Urinary bladder (tissue), 4 donors: ENCODE results near the gene LARGE1. TPM values are rescaled to one million over a fixed set of nuclear protein-coding genes. Genes with fewer than 3 reads are reported as not detected.

ENCODE experiments used
- DNase-seq: peaks from one replicate; pipeline ENCODE4 v3.0.0-alpha.2; 2015; ENCODE audit errors: extremely low spot score
- H3K27ac ChIP-seq: one replicate; pipeline ENCODE4 v1.5.1; 2013; ENCODE audit warnings: low read depth, mild to moderate bottlenecking, moderate library complexity
- H3K36me3 ChIP-seq: one replicate; pipeline ENCODE4 v1.6.1; 2013; ENCODE audit warnings: mild to moderate bottlenecking, moderate library complexity; ENCODE audit not compliant: insufficient read depth
- H3K4me1 ChIP-seq: one replicate; pipeline ENCODE4 v1.6.1; 2013; ENCODE audit warnings: mild to moderate bottlenecking, moderate library complexity; ENCODE audit not compliant: insufficient read depth
- H3K4me3 ChIP-seq: one replicate; pipeline ENCODE4 v1.5.1; 2013; ENCODE audit warnings: low read depth, low read length
- WGBS: extraction: QIAGEN DNeasy Blood & Tissue Kit; methylation state at CpG from one replicate; pipeline ENCODE4 v1.1.7; 2013; 5-methylcytosine and 5-hydroxymethylcytosine counted together
- polyA plus RNA-seq: library from polyadenylated mRNA; stranded (reverse); fragments of 200-250 nt; gene quantifications from one replicate; pipeline ENCODE4 v1.2.3, GENCODE V29; 2013
- total RNA-seq: library from RNA; depleted of rRNA; stranded (reverse); fragments of >200 nt; gene quantifications from one replicate; pipeline ENCODE4 v1.2.3, GENCODE V29; 2014
- donor health status: healthy with polysubstance abuse.
- donor health status: healthy.

The LARGE1 gene
- total and polyA plus RNA-seq, 2 donors = 27.9 to 34.5 TPM

GRCh38 chr22:33589297-33589696 lies 331.0 kb downstream of the LARGE1 start:
- Histone ChIP-seq H3K4me1 (no peaks in the 10 kb centered on the region), H3K36me3 (no peaks in the 10 kb centered on the region), H3K27ac (no peak overlapping the region), H3K4me3 (no peak overlapping the region)
- no peak for DNase-seq

DNA sequence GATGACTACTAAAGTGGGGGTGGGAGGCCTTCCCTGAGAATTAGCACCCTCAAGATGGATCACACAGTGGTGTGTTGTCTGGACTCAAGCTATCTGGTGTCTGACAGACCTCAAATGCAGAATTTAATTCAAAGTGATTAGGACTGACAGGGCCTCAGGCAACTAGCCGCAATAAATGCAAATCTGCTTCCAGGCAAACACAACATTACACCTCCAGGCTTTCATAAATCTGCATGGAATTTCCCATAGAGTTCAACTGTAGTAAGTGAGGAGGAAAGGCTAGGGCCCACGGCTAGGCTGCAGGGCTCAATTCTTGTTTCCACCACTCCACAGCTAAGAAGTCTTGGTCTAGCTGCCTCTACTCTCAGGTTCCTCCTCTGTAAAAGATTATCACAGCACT lies 331.4 kb downstream of the LARGE1 start:
- Histone ChIP-seq H3K27ac (no peak overlapping the region), H3K4me3 (no peak overlapping the region), H3K4me1 (no peaks in the 10 kb centered on the region), H3K36me3 (no peaks in the 10 kb centered on the region)
- DNase-seq = no peak
- WGBS = 93% methylated on average over 2 of the region's 2 CpGs

DNA sequence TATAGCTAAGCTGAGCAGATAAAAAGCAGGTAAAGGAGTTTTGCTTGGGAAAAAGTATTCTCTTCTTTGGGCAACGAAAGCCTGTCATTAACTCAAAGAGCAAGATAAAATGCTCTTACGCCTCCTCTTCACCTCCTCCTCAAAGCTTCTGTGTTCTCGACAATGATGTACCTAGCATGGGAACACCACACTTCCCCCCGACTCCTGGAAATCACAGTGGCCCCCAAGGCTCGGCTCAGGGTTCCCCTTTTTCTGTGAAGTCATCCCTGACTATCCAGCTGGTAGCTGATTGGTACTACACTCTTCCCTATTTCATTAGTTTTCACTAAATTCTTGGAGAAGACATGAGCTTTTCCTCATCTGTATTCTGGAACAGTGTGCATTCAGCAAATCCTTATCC lies 336.1 kb downstream of the LARGE1 start:
- no peak overlapping the region for H3K4me3 ChIP-seq
- DNase-seq = no peak
- H3K36me3 ChIP-seq = no peaks in the 10 kb centered on the region
- no peaks in the 10 kb centered on the region for H3K4me1 ChIP-seq
- 95% methylated on average over 5 of the region's 5 CpGs for WGBS
- H3K27ac ChIP-seq = no peak overlapping the region

GRCh38 chr22:33582822-33583400 lies 337.4 kb downstream of the LARGE1 start:
- 93% methylated on average over 1 of the region's 1 CpG for WGBS
- DNase-seq = no peak
- Histone ChIP-seq H3K4me1 (no peaks in the 10 kb centered on the region), H3K36me3 (no peaks in the 10 kb centered on the region), H3K4me3 (no peak overlapping the region), H3K27ac (no peak overlapping the region)

DNA sequence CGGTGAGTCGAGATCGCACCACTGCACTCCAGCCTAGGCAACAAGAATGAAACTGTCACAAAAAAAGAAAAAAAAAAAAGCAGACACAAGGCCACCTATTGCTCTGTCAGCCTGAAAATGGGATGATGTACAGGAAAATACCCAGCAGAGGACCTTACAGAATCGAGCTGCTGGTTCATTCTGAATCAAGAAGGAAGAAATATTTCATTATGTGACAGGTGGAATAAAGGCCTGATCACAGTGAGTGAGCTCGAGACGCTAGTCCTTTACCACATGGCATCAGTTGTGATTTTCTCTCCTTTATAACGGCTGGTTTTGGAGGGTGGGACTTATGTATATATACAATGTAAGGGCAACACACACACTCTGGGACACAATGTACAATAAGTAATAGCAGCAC lies 340.0 kb downstream of the LARGE1 start:
- H3K36me3 ChIP-seq = no peaks in the 10 kb centered on the region
- H3K4me3 ChIP-seq = no peak overlapping the region
- no peak for DNase-seq
- H3K27ac ChIP-seq = no peak overlapping the region
- no peaks in the 10 kb centered on the region for H3K4me1 ChIP-seq
- 86% methylated on average over 7 of the region's 7 CpGs for WGBS

DNA sequence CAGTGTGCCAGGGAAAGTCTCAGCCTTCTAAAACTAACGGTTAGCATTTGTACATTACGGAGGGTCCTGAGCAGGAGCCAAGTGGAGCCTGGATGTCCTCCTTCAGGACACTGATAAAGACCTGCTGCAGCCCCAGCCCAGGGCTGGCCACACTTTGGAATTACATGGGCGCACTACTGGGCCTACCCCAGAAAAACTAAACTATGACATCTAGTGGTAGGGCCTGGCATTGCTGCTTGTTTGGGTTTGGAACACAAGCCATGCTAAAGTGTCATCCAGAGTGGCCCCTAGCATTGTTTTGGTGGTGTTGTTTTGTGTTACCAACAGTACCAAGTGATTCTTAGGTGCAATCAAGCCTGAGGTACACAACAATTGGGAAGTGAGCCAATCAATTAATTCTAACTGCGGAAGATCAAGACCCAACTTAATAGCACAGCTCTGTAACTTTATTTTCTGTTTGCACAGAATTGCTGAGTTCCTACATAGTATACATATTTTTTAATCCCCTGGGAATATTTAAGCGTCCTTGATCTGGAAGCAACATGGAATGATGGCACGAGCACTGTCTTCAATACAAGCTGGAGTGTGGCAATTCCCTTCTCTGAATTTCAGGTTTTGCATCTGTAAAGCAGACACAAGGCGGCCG lies 340.7 kb downstream of the LARGE1 start:
- Histone ChIP-seq H3K4me1 (no peaks in the 10 kb centered on the region), H3K4me3 (no peak overlapping the region), H3K27ac (no peak overlapping the region), H3K36me3 (no peaks in the 10 kb centered on the region)
- DNase-seq = no peak
- 58% methylated on average over 8 of the region's 8 CpGs for WGBS

DNA sequence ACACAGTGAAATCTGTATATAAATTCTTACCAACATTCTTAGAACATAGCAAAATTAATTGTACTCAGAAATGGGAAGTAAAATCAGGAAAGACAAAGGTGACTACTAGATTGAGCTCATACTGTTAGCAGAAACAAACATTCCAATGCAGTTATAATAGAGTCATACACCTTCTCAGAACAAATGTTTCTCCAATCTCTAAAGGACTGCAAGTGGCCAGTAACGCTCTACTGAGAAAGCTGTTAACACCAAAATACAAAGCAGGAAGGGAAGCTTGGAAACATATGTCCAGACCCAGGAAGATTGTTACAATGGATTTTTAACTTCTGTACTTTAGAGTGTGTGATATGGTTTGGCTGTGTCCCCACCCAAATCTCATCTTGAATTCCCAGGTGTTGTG lies 341.5 kb downstream of the LARGE1 start:
- H3K4me3 ChIP-seq = no peak overlapping the region
- 84% methylated on average over 1 of the region's 1 CpG for WGBS
- H3K4me1 ChIP-seq = no peaks in the 10 kb centered on the region
- H3K27ac ChIP-seq = no peak overlapping the region
- no peaks in the 10 kb centered on the region for H3K36me3 ChIP-seq
- DNase-seq = no peak

- WGBS = 37% methylated on average over 4 of the region's 4 CpGs
- H3K4me3 ChIP-seq = no peak overlapping the region
- no peaks in the 10 kb centered on the region for H3K36me3 ChIP-seq
- H3K27ac ChIP-seq = no peak overlapping the region
- no peak for DNase-seq
- no peaks in the 10 kb centered on the region for H3K4me1 ChIP-seq
Observed at GRCh38 chr22:33577862-33578411, 342.3 kb downstream of the LARGE1 start.

GRCh38 chr22:33576205-33576604 lies 344.1 kb downstream of the LARGE1 start:
- no peak overlapping the region for H3K4me3 ChIP-seq
- WGBS = 93% methylated on average over 3 of the region's 3 CpGs
- DNase-seq = no peak

GRCh38 chr22:33575771-33576170 lies 344.5 kb downstream of the LARGE1 start:
- DNase-seq = no peak
- 87% methylated on average over 7 of the region's 7 CpGs for WGBS
- Histone ChIP-seq H3K36me3 (no peaks in the 10 kb centered on the region), H3K4me1 (no peaks in the 10 kb centered on the region), H3K4me3 (no peak overlapping the region), H3K27ac (no peak overlapping the region)

More at GRCh38 chr22:33576205-33576604, 344.1 kb downstream of the LARGE1 start:
- Histone ChIP-seq H3K36me3 (no peaks in the 10 kb centered on the region), H3K4me1 (no peaks in the 10 kb centered on the region), H3K27ac (no peak overlapping the region)

DNA sequence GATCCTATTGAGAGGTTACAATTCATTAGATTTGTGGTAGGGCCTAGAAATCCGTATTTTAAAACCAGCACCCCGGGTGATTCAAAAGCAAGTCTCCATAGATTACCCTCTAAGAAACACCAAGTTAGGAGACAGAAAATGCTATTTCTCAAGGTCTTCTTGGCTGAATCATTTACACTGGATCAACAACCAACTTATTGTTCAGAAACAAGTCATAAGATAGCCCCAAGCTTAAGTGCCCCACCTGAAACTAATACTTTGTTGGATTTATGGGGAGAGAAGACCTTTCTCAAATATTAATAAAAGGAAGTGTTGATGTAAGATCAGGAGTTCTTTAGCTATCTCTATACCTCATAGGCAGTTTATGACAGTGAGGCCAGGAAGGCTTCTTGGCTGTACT lies 345.2 kb downstream of the LARGE1 start:
- 57% methylated on average over 2 of the region's 2 CpGs for WGBS
- H3K4me1 ChIP-seq = no peaks in the 10 kb centered on the region
- H3K27ac ChIP-seq = no peak overlapping the region
- H3K36me3 ChIP-seq = no peaks in the 10 kb centered on the region
- no peak overlapping the region for H3K4me3 ChIP-seq
- DNase-seq = no peak

DNA sequence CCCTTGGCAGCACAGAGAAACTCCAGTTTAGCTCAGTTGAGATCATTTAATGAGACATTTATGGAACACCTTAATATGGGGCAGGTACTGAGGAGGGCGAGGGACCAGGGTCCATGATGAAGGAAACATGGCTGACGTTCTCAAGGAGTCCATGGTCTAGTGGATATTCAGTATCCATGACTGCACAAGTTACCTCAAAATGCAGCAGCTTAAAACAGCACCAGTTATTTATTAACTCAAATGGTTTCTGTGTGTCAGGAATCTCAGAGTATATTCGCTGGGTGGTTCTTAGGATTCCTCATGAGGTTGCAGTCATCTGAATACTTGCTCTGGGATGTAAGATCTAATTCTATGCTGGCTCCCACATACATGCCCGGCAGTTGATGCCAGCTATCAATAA lies 346.8 kb downstream of the LARGE1 start:
- Histone ChIP-seq H3K36me3 (no peaks in the 10 kb centered on the region), H3K4me3 (no peak overlapping the region), H3K27ac (no peak overlapping the region), H3K4me1 (no peaks in the 10 kb centered on the region)
- WGBS = 95% methylated on average over 4 of the region's 4 CpGs
- DNase-seq = no peak

GRCh38 chr22:33572086-33572485 lies 348.2 kb downstream of the LARGE1 start:
- 93% methylated on average over 3 of the region's 3 CpGs for WGBS
- Histone ChIP-seq H3K27ac (no peak overlapping the region), H3K4me1 (no peaks in the 10 kb centered on the region), H3K36me3 (no peaks in the 10 kb centered on the region), H3K4me3 (no peak overlapping the region)
- no peak for DNase-seq

DNA sequence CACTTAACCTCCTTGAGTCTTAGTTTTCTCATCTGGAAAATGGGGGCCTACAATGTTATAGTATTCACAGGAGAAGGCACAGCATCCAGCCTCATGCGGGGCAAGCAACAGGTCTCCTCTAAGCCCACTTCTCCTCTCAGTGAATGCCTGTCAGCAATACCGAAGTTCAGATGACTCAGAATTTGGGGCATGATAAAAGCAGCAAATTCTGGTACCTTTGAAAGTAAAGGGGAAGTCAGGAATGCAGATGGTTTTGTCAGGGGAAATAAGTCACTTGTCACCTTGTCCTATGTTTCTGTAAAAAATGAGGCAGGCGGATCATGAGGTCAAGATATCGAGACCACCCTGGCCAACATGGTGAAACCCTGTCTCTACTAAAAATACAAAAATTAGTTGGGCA lies 350.2 kb downstream of the LARGE1 start:
- Histone ChIP-seq H3K4me1 (no peaks in the 10 kb centered on the region), H3K4me3 (no peak overlapping the region), H3K36me3 (no peaks in the 10 kb centered on the region), H3K27ac (no peak overlapping the region)
- DNase-seq = no peak
- WGBS = 90% methylated on average over 4 of the region's 4 CpGs
